ENCODE results near the gene KIAA1614. TPM values are rescaled to one million over a fixed set of nuclear protein-coding genes. Genes with fewer than 3 reads are reported as not detected.

KIAA1614 gene
- polyA plus RNA-seq, 1 of the 3 experiments (the other 2 are of a cell fraction), result 1.1 TPM

DNA sequence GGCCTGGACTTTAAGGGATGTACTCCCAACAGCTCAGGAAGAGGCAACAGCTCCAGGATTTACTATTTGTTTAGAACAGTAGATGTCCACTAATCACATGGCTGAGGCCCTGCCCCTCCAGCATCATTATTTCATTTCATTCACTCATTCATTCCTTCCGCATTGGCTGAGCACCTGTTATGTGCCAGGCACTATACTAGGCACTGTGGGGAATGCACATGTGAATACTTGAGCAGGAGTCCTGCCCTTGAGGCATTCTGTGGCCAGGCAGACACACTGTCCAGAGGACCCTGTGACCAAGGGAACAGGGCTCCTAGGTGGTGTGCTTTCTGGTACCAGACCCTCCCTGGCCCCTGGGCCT, 24.3 kb downstream of the KIAA1614 start:
- 31% methylated on average over 1 of the region's 1 CpG for WGBS (ENCODE audit: low lambda C conversion rate)
- DNase-seq, result no peak
- H3K9me2 ChIP-seq, result no peaks in the 10 kb centered on the region

More for the DNA sequence above, 24.3 kb downstream of the KIAA1614 start:
- ChIA-PET CTCF (interaction anchor here (1.2 kb wide), 1 partner anchor 76 kb away, joined by 3 read pairs; no protein-coding TSS in a partner anchor), POLR2A (interaction anchor here (0.6 kb wide), 2 partner anchors 16 to 27 kb away, joined by 3 to 4 read pairs; no protein-coding TSS in a partner anchor)
- H3K27me3 ChIP-seq (ENCODE audit: insufficient read depth), result no peaks in the 10 kb centered on the region
- no peak overlapping the region for H3K4me2 ChIP-seq
- no peaks in the 10 kb centered on the region for H3K9me3 ChIP-seq
- no peak overlapping the region for H3K27ac ChIP-seq (ENCODE audit: low read depth in 2 of 2, low read length in 1 of 2)
- H3K36me3 ChIP-seq (replicated peaks in 1 of 2; ENCODE audit: control insufficient read depth in 1 of 2, insufficient read depth in 2 of 2, low read length in 1 of 2), result no peaks in the 10 kb centered on the region
- TF ChIP-seq RCOR1 (IDR thresholded peaks at IDR 0.05; ENCODE audit: low read length) (no peak), MXI1 (IDR thresholded peaks at IDR 0.05; ENCODE audit: low read depth, low read length) (no peak), ELF1 (IDR thresholded peaks at IDR 0.05) (no peak), POLR2AphosphoS5 (IDR thresholded peaks at IDR 0.05; ENCODE audit: low read depth, low read length) (no peak), GATA2 (CRISPR knock-in tag; IDR thresholded peaks at IDR 0.05) (no peak), CHD2 (IDR thresholded peaks at IDR 0.05; ENCODE audit: low read length, partially characterized antibody) (no peak)
- TF ChIP-seq, protein P1, sequence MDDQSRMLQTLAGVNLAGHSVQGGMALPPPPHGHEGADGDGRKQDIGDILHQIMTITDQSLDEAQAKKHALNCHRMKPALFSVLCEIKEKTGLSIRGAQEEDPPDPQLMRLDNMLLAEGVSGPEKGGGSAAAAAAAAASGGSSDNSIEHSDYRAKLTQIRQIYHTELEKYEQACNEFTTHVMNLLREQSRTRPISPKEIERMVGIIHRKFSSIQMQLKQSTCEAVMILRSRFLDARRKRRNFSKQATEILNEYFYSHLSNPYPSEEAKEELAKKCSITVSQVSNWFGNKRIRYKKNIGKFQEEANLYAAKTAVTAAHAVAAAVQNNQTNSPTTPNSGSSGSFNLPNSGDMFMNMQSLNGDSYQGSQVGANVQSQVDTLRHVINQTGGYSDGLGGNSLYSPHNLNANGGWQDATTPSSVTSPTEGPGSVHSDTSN (IDR thresholded peaks at IDR 0.05), result no peak
- TF ChIP-seq, protein P2, sequence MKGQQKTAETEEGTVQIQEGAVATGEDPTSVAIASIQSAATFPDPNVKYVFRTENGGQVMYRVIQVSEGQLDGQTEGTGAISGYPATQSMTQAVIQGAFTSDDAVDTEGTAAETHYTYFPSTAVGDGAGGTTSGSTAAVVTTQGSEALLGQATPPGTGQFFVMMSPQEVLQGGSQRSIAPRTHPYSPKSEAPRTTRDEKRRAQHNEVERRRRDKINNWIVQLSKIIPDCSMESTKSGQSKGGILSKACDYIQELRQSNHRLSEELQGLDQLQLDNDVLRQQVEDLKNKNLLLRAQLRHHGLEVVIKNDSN (IDR thresholded peaks at IDR 0.05; ENCODE audit: borderline replicate concordance, low read depth), result no peak
- TF ChIP-seq, protein P3, sequence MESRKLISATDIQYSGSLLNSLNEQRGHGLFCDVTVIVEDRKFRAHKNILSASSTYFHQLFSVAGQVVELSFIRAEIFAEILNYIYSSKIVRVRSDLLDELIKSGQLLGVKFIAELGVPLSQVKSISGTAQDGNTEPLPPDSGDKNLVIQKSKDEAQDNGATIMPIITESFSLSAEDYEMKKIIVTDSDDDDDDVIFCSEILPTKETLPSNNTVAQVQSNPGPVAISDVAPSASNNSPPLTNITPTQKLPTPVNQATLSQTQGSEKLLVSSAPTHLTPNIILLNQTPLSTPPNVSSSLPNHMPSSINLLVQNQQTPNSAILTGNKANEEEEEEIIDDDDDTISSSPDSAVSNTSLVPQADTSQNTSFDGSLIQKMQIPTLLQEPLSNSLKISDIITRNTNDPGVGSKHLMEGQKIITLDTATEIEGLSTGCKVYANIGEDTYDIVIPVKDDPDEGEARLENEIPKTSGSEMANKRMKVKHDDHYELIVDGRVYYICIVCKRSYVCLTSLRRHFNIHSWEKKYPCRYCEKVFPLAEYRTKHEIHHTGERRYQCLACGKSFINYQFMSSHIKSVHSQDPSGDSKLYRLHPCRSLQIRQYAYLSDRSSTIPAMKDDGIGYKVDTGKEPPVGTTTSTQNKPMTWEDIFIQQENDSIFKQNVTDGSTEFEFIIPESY (IDR thresholded peaks at IDR 0.05; ENCODE audit: borderline replicate concordance, low read depth), result no peak
- TF ChIP-seq, protein P4, sequence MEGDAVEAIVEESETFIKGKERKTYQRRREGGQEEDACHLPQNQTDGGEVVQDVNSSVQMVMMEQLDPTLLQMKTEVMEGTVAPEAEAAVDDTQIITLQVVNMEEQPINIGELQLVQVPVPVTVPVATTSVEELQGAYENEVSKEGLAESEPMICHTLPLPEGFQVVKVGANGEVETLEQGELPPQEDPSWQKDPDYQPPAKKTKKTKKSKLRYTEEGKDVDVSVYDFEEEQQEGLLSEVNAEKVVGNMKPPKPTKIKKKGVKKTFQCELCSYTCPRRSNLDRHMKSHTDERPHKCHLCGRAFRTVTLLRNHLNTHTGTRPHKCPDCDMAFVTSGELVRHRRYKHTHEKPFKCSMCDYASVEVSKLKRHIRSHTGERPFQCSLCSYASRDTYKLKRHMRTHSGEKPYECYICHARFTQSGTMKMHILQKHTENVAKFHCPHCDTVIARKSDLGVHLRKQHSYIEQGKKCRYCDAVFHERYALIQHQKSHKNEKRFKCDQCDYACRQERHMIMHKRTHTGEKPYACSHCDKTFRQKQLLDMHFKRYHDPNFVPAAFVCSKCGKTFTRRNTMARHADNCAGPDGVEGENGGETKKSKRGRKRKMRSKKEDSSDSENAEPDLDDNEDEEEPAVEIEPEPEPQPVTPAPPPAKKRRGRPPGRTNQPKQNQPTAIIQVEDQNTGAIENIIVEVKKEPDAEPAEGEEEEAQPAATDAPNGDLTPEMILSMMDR (IDR thresholded peaks at IDR 0.05), result no peak
- H2AFZ ChIP-seq (ENCODE audit: low read depth), result no peak overlapping the region
- H3K4me1 ChIP-seq (ENCODE audit: control insufficient read depth in 1 of 2, insufficient read depth in 2 of 2, low read depth in 1 of 2, low read length in 1 of 2), result peaks cover 0 to 2% of the 10 kb centered on the region in 2 experiments; a peak in 1 of 4 replicates
- H4K20me1 ChIP-seq (ENCODE audit: insufficient read depth), result no peaks in the 10 kb centered on the region
- H3K9ac ChIP-seq, result no peak overlapping the region
- H3K79me2 ChIP-seq (ENCODE audit: insufficient read depth), result no peaks in the 10 kb centered on the region
- no peak overlapping the region for H3K4me3 ChIP-seq (ENCODE audit: low read depth in 2 of 2, low read length in 1 of 2)
- H3F3A ChIP-seq (replicated peaks; ENCODE audit: insufficient read depth), result no peaks in the 10 kb centered on the region
